Ishikawa (cell line): ENCODE results near the gene ARPP21.

Experiments
- CEBPB ChIP-seq: IDR thresholded peaks from 2 replicates; pipeline ENCODE4 v1.6.1; 2012
- CREB1 ChIP-seq: IDR thresholded peaks from 2 replicates; pipeline ENCODE4 v1.6.1; 2012; ENCODE audit warnings: low read depth
- EGR1 ChIP-seq: IDR thresholded peaks from 2 replicates; pipeline ENCODE4 v1.6.1; 2012
- EP300 ChIP-seq: IDR thresholded peaks from 2 replicates; pipeline ENCODE4 v1.6.1; 2012; ENCODE audit warnings: borderline replicate concordance
- FOXM1 ChIP-seq: IDR thresholded peaks from 2 replicates; pipeline ENCODE4 v1.6.1; 2012; ENCODE audit warnings: low read depth, borderline replicate concordance
- MAX ChIP-seq: IDR thresholded peaks from 2 replicates; pipeline ENCODE4 v1.6.1; 2012
- NFIC ChIP-seq: IDR thresholded peaks from 2 replicates; pipeline ENCODE4 v1.6.1; 2012
- RAD21 ChIP-seq: IDR thresholded peaks from 2 replicates; pipeline ENCODE4 v1.6.1; 2012; ENCODE audit warnings: low read depth
- TAF1 ChIP-seq: IDR thresholded peaks from 2 replicates; pipeline ENCODE4 v1.6.1; 2012; ENCODE audit warnings: low read depth, mild to moderate bottlenecking
- TCF12 ChIP-seq: IDR thresholded peaks from 2 replicates; pipeline ENCODE4 v1.6.1; 2012; ENCODE audit warnings: low read depth
- TEAD4 ChIP-seq: IDR thresholded peaks from 2 replicates; pipeline ENCODE4 v1.6.1; 2012
- USF1 ChIP-seq: IDR thresholded peaks from 2 replicates; pipeline ENCODE4 v1.6.1; 2012
- YY1 ChIP-seq: IDR thresholded peaks from 2 replicates; pipeline ENCODE4 v1.6.1; 2012; ENCODE audit warnings: low read depth
- ZBTB7A ChIP-seq: IDR thresholded peaks from 2 replicates; pipeline ENCODE4 v1.6.1; 2012; ENCODE audit warnings: low read depth
- TF ChIP-seq, protein P1 (sequence below): IDR thresholded peaks from 2 replicates; pipeline ENCODE4 v1.6.1; 2012; ENCODE audit warnings: low read depth, mild to moderate bottlenecking

ARPP21 gene

DNA sequence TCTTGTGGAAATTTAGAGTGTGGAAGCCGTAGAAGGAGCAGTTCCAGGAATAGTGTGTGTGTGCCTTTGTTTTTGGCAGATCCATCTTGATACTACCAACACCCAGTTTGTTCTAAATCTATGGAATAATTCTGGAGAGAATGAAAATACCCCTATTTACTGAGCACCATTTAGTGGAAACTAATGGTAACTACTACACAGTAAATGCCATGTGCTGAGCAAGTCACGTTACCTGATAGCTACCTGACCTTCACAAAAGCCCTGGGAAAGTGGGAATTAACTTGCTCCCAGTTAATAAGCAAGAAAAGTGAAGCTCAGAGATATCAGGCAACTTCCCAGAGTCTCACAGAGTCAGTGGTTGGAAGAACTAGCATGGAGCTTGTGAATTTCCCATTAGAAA is 137.7 kb downstream of the ARPP21 start:
- TF ChIP-seq USF1: no peak

DNA sequence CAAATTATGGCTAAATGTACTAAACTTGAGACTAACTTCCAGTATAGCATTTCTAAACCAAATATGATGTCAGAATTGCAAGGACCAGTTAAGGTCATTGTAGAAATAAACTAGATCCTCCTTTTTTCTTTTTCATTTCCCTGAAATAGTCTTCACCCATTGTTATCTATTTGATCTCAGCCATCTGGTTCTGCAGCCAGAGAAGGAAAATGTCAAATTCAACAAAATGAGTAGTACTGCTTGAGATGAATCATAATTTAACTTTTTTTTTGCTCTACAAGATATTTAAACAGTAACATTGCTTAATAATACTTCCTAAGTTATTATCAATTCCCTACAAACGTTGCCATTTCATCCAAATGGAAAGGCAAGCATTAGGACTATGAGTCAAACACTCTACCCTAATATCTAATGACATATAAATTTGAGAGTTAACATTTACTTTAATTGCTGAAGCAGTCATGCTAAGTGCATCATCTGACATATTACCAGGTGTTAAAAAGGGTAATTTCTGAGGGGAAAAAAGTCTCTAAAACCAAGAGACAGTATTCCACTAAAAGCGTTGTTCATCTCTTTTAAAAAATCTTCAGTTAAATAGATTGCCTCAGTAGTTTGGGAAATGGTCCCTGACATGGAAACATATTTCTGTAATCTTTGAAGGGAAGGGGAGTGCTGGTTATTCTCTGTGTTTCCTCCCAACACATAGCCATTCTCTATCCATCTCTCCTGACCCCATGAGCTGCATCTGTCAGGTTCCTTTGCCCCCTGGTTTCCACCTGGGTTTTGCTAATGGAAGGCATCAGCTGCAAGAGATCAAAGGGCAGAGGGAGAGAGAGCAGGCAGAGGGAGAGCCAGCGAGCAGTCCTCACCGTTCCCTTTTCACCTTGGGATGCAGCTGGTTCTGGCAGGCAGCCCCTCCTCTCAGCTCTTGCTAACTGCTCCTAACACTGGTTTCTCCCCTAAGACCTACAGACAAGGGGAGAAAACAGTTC is 138.5 kb downstream of the ARPP21 start:
- TF ChIP-seq CEBPB (no peak), TAF1 (no peak), TEAD4 (no peak), USF1 (no peak), ZBTB7A (no peak), EGR1 (no peak), EP300 (no peak)
- TF ChIP-seq, protein P1, sequence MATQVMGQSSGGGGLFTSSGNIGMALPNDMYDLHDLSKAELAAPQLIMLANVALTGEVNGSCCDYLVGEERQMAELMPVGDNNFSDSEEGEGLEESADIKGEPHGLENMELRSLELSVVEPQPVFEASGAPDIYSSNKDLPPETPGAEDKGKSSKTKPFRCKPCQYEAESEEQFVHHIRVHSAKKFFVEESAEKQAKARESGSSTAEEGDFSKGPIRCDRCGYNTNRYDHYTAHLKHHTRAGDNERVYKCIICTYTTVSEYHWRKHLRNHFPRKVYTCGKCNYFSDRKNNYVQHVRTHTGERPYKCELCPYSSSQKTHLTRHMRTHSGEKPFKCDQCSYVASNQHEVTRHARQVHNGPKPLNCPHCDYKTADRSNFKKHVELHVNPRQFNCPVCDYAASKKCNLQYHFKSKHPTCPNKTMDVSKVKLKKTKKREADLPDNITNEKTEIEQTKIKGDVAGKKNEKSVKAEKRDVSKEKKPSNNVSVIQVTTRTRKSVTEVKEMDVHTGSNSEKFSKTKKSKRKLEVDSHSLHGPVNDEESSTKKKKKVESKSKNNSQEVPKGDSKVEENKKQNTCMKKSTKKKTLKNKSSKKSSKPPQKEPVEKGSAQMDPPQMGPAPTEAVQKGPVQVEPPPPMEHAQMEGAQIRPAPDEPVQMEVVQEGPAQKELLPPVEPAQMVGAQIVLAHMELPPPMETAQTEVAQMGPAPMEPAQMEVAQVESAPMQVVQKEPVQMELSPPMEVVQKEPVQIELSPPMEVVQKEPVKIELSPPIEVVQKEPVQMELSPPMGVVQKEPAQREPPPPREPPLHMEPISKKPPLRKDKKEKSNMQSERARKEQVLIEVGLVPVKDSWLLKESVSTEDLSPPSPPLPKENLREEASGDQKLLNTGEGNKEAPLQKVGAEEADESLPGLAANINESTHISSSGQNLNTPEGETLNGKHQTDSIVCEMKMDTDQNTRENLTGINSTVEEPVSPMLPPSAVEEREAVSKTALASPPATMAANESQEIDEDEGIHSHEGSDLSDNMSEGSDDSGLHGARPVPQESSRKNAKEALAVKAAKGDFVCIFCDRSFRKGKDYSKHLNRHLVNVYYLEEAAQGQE: no peak

DNA sequence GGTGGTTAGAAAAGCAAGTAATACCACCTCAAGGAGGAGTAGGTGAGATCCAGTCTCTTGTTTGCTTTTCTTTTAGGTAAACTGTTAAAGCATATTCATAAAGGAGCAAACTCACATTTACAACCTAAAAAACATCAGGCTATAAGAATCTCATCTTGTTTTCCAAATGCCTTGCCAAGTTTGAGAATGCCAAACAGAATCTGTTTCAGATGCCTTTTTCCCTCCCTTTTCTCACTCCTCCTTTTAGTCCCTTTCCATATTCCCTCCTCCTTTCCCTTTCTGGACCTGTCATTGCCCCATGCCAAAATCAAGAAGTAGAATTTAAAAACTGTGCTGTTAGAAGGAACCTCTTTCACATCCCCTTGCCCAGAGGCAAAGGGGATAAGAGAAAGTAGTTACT is 140.3 kb downstream of the ARPP21 start:
- TF ChIP-seq EP300 (no peak), YY1 (no peak), CEBPB (no peak), NFIC (no peak)

DNA sequence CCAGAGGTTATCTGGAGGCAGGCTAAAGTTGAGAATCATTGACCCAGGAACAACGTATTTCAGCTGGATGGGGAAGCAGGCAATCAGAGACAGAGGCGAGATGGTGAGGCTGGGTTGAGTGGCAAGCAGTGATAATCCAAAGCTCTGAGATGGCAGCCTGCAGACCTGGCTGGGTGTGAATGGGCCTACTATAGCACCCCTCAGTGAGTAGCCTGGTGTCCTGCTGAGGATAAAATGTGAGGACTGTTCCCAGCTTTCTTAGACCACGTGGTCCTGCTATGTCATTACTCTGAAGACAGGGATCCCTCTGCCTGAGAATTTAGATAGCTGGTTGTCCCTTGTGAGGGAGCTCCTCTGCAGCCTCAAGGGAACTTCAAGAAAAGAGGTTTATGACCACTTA is 141.5 kb downstream of the ARPP21 start:
- TF ChIP-seq EP300: no peak
- no peak for TF ChIP-seq FOXM1
- TF ChIP-seq TCF12: no peak
- TF ChIP-seq TAF1: no peak
- no peak for TF ChIP-seq NFIC
- no peak for TF ChIP-seq USF1
- no peak for TF ChIP-seq ZBTB7A
- no peak for TF ChIP-seq MAX
- TF ChIP-seq CREB1: no peak
- no peak for TF ChIP-seq EGR1
- TF ChIP-seq RAD21: no peak

DNA sequence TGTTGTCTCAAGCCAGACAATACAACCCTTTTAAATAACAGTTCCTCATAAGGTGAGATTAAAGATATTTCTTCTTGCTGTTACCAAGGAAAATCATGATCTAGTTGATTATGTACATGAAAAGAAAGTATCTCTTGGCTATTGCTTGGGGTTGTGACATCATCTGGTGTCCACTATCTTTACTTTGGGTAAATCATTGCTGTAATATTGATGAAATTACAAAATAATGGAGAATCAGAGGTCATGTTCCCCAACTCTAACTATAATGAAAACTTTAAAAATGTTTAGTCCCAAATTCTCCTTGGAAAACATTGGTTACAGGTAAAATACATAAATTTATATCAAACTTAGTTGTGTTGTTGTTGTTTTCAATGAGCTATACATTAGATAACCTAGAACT is 142.2 kb downstream of the ARPP21 start:
- TF ChIP-seq MAX (no peak), ZBTB7A (no peak), EP300 (no peak), FOXM1 (no peak), TEAD4 (no peak), TCF12 (no peak), YY1 (no peak), CREB1 (no peak)

DNA sequence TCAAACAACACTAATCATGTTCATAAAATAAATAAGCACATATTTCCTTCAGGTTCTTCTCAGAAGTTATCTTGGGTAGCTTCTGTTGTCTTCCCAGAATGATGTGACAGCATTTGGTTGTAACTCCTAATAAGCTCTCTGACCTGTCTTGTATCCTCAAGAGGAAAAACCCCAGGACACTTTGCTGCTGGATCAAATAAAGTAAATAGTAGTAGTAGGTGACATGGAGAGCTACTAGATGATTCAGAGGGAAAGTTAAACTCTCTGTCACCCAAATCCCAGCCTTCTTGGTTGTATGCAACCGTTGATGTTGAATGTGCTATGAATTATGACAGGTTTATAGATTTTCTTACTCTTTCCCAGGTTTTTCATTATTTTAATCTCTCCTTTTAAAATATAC is 143.0 kb downstream of the ARPP21 start:
- TF ChIP-seq EGR1: no peak
- TF ChIP-seq ZBTB7A: no peak
- no peak for TF ChIP-seq EP300
- no peak for TF ChIP-seq FOXM1
- no peak for TF ChIP-seq USF1
- TF ChIP-seq CREB1: no peak
- TF ChIP-seq TCF12: no peak
- no peak for TF ChIP-seq MAX

DNA sequence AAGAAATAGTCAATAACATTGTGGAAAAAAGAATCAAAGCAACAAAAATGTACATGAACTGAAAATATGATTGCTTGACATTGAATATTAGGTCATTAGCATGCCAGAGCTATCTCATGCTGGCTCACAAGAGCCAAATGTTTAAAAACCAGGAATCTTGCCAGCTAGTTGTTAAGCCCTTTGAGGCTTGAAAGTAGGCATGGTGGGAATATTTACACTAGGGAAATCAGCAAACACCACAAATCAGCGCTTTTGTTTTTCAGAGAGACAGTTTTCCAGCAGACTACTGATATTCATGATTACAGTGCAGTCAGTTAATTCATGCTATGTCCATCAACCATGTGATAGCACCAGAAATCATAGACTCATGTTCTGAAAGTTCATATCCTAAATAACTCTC is 144.8 kb downstream of the ARPP21 start:
- TF ChIP-seq TCF12 (no peak), RAD21 (no peak), CEBPB (no peak), ZBTB7A (no peak), USF1 (no peak), NFIC (no peak), CREB1 (no peak), MAX (no peak), TAF1 (no peak), YY1 (no peak), TEAD4 (no peak), FOXM1 (no peak)
- TF ChIP-seq, protein P1: no peak
